ENCODE measurements around the gene TMEM175. TPM values are rescaled to one million over a fixed set of nuclear protein-coding genes. Genes with fewer than 3 reads are reported as not detected.

Gene TMEM175
- total and polyA plus RNA-seq, 2 of the 13 experiments (the other 11 are each of a cell fraction or from before 2014, with no cell fraction given): 5.1 to 9.9 TPM

- TF ChIP-seq UBTF (CRISPR knock-in tag; IDR thresholded peaks at IDR 0.05) (0 out of 2 replicates have a peak, but pooled peaks have one; percentile 0), SAFB2 (CRISPR knock-in tag; IDR thresholded peaks at IDR 0.05; ENCODE audit: borderline replicate concordance, low read depth) (0 out of 2 replicates have a peak, but pooled peaks have one; percentile 40), ZNF792 (CRISPR knock-in tag; IDR thresholded peaks at IDR 0.05) (no peak), SAP130 (CRISPR knock-in tag; IDR thresholded peaks at IDR 0.05; ENCODE audit: low read depth) (0 out of 2 replicates have a peak, but pooled peaks have one; percentile 8), ZNF772 (CRISPR knock-in tag; IDR thresholded peaks at IDR 0.05) (no peak), ZNF446 (CRISPR knock-in tag; IDR thresholded peaks at IDR 0.05) (no peak), ZFX (CRISPR knock-in tag; IDR thresholded peaks at IDR 0.05; ENCODE audit: low read depth) (peak; percentile 35; the same call in 1 of the 2 replicates), NFIC (IDR thresholded peaks at IDR 0.05; ENCODE audit: low read length) (no peak), ZBTB38 (CRISPR knock-in tag; IDR thresholded peaks at IDR 0.05) (0 out of 2 replicates have a peak, but pooled peaks have one; percentile 11), DZIP1 (CRISPR knock-in tag; IDR thresholded peaks at IDR 0.05) (peak; percentile 22; the same call in 1 of the 2 replicates), PATZ1 (CRISPR knock-in tag; IDR thresholded peaks at IDR 0.05) (0 out of 2 replicates have a peak, but pooled peaks have one; percentile 11), CSRNP1 (CRISPR knock-in tag; IDR thresholded peaks at IDR 0.05) (no peak), ZNF687 (CRISPR knock-in tag; IDR thresholded peaks at IDR 0.05) (peak; percentile 41), ZNF101 (CRISPR knock-in tag; IDR thresholded peaks at IDR 0.05; ENCODE audit: borderline replicate concordance, low read depth) (no peak)
Measured at GRCh38 chr4:996030-996996, 64.1 kb downstream of the TMEM175 start (continued).

Data from HepG2 (cell line).